Brain microvascular endothelial cell (primary cell): ENCODE measurements around the gene PDE4A.
A peak's percentile ranks its signal among the peaks of the same experiment; 100 is the strongest.

Experiments used
- DNase-seq: peaks from one replicate; pipeline ENCODE4 v3.0.0-alpha.2; 2020
- H3K27ac ChIP-seq: fragments of 250-450 bp; sonication (Bioruptor Pico); 2 replicates; pipeline ENCODE4 v1.5.1; 2020; ENCODE audit warnings: mild to moderate bottlenecking, moderate library complexity
- H3K27me3 ChIP-seq: fragments of 250-450 bp; sonication (Bioruptor Pico); replicated peaks from 2 replicates; pipeline ENCODE4 v1.5.1; 2020; ENCODE audit warnings: mild to moderate bottlenecking
- H3K36me3 ChIP-seq: fragments of 250-450 bp; sonication (Bioruptor Pico); replicated peaks from 2 replicates; pipeline ENCODE4 v1.5.1; 2020; ENCODE audit warnings: mild to moderate bottlenecking
- H3K4me3 ChIP-seq: 2 replicates; pipeline ENCODE4 v1.5.1; 2011; ENCODE audit warnings: low read depth, mild to moderate bottlenecking, control low read depth, low read length, moderate library complexity
- CTCF ChIP-seq: IDR thresholded peaks from 2 replicates; pipeline ENCODE4 v1.5.1; 2011; ENCODE audit warnings: low read depth, mild to moderate bottlenecking, moderate library complexity, low read length, control low read depth, inconsistent platforms; ENCODE audit errors: missing control alignments
- in situ Hi-C: cut with HindIII; loops from 2 replicates; pipeline ENCODE4 v1.10.0; 2017; ENCODE audit warnings: low sequenced_read_pairs, low pct_ligation_motif_present

The PDE4A gene

GRCh38 chr19:10517361-10517759 is 97.0 kb downstream of the PDE4A start, which contains the start of gene S1PR5:
TSS of gene S1PR5 (minus strand) at chr19:10517447. CDS start at chr19:10515011, 2,436 bp downstream.
- peak within 1 kb of the TSS; percentile 49 for H3K4me3 ChIP-seq
- DNase-seq: no peak
- H3K27me3 ChIP-seq: peaks cover 4% of the 10 kb centered on the region
- no peak for TF ChIP-seq CTCF
- in situ Hi-C loops: no loop called here
- H3K27ac ChIP-seq: no peak within 1 kb of the TSS
- H3K36me3 ChIP-seq: no peaks in the 10 kb centered on the region

- TF ChIP-seq CTCF: no peak
- H3K27me3 ChIP-seq: peaks cover 4% of the 10 kb centered on the region
- no peak overlapping the region for H3K27ac ChIP-seq
- H3K36me3 ChIP-seq: no peaks in the 10 kb centered on the region
- peak; percentile 16 for DNase-seq
- in situ Hi-C loops: no loop called here
- peak overlapping the region; percentile 49 for H3K4me3 ChIP-seq
These were observed 97.6 kb downstream of the PDE4A start for GRCh38 chr19:10517760-10518443.

GRCh38 chr19:10518444-10519361 is 98.4 kb downstream of the PDE4A start:
- no peak overlapping the region for H3K27ac ChIP-seq

More at GRCh38 chr19:10518444-10519361, 98.4 kb downstream of the PDE4A start:
- peaks cover 4% of the 10 kb centered on the region for H3K27me3 ChIP-seq
- no peak for DNase-seq
- TF ChIP-seq CTCF: no peak
- H3K4me3 ChIP-seq: peak overlapping the region; percentile 49
- H3K36me3 ChIP-seq: no peaks in the 10 kb centered on the region
- in situ Hi-C loops: no loop called here
